ENCODE data around the gene OR6C65.

Gene OR6C65

DNA sequence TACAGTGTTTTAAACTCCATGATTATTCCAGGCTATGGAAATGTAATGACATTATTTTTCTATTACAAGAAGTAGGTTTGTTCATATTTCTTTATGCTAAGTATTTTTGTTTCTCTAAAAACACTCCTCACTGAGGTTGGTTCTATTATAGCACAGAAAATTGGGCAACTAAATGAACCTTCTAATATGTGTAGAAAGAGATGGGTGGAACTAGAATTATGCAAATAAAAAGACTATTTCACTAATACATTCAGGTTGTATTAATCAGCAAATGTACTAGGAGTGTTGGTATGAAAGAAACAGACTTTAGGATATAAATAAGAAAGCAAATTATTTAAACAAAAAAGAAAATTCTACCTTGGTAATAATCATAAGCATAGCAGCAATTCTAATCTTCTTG lies 48.5 kb downstream of the OR6C65 start:
- no peak for DNase-seq

All from hematopoietic multipotent progenitor cell treated with erythropoietin and hydrocortisone succinate and interleukin-3 and kit ligand, for 6 days (in vitro differentiated cells).